HG03095 (cell line): ENCODE results near the gene GTF3C5.
"Not testable (repeated sequence)": the region's sequence is repeated elsewhere in the genome, so short reads cannot be mapped to it uniquely, and the experiment has no call there.

Experiments used
- ATAC-seq: cut with Tn5 transposase; IDR thresholded peaks from one replicate; pipeline ENCODE4 v1.9.1; 2021; ENCODE audit warnings: moderate library complexity; ENCODE audit not compliant: unreplicated experiment

The GTF3C5 gene

GRCh38 chr9:133027134-133027533 is 3.7 kb upstream of the GTF3C5 start:
- ATAC-seq = no peak

GRCh38 chr9:133028221-133028620 is 2.6 kb upstream of the GTF3C5 start:
- ATAC-seq = no peak

GRCh38 chr9:133029994-133030316 is 842 bp upstream of the GTF3C5 start:
- ATAC-seq = peak; percentile 7

- ATAC-seq = no peak
Observed at GRCh38 chr9:133031130-133031422, 279 bp downstream of the GTF3C5 start.

DNA sequence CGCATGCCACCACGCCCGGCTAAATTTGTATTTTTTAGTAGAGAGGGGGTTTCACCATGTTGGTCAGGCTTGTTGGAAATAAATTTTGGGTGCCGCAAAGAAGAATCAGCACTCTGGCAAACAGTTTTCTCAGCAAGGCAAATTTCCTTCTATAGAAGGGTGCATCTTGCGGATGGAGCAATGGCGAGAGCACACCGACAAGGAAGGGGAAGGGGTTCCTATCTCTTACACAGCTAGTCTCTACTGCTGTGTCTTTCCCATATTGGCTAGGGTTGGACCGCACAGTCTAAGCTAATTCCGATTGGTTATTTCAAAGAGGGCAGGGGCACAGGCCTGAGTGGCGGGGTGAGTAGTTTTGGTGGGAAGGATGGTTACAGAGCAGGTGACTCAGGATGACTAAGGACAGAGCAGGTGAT is 707 bp downstream of the GTF3C5 start:
- no peak for ATAC-seq

DNA sequence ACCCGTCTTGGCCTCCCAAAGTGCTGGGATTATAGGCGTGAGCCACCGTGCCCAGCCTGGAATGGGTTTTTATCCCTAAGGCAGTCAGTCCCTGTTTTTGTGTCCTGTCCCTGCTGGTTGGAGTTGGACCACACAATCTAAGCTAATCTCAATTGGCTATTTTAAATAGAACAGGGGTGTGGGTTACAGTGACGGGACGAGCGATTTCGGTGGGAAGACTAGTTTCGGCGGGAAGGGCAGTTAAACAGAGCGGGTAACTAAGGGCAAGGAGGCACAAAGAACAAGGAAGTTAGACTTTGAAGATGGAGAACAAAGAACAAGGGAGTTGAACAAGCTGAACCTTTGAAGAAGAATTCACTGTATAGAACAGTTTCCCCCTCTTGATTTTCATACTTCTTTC is 1.4 kb downstream of the GTF3C5 start:
- no peak for ATAC-seq

GRCh38 chr9:133035669-133036068 is 4.9 kb downstream of the GTF3C5 start:
- ATAC-seq = no peak

GRCh38 chr9:133037775-133038515 is 7.1 kb downstream of the GTF3C5 start:
- ATAC-seq = no peak

GRCh38 chr9:133040892-133041479 is 10.2 kb downstream of the GTF3C5 start:
- not testable (repeated sequence) for ATAC-seq

DNA sequence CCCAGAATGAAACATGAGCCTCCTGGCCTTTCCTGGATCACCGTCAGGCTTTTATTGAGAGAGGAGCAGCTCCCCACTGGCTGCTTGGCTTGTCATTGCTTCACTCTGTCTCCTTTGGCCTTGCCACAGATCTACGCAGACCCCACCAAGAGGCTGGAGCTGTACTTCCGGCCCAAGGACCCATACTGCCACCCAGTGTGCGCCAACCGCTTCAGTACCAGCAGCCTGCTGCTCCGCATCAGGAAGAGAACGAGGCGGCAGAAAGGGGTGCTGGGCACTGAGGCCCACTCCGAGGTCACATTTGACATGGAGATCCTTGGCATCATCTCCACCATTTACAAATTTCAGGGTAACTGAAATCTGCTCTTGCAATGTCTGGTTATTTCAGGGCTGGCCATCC is 11.2 kb downstream of the GTF3C5 start:
- ATAC-seq = no peak

GRCh38 chr9:133042676-133043075 is 11.9 kb downstream of the GTF3C5 start:
- ATAC-seq = no peak

DNA sequence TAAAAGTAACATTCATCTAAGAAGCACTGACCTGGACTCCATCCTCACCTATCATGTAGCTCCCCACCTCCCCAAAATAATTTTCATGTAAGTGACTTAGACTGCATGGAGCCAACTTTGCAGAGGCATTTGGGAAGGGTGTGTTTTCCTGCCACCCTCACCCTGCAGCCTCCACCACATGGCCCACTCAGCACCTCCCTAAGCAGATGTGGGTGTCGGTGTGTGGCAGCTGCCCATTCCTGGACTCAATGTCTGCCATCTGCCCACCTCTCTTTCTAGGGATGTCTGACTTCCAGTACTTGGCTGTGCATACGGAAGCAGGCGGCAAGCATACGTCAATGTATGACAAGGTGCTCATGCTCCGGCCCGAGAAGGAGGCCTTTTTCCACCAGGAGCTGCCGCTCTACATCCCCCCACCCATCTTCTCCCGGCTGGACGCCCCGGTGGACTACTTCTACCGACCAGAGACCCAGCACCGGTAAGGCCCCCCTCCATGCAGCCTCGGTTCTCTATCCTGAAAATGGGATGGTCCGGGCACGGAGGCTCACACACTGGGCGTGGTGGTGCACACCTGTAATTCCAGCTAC is 12.7 kb downstream of the GTF3C5 start:
- ATAC-seq = no peak

- ATAC-seq = no peak
Observed at GRCh38 chr9:133044125-133044524, 13.3 kb downstream of the GTF3C5 start.

- no peak for ATAC-seq
Observed at GRCh38 chr9:133044661-133045060, 13.9 kb downstream of the GTF3C5 start.

DNA sequence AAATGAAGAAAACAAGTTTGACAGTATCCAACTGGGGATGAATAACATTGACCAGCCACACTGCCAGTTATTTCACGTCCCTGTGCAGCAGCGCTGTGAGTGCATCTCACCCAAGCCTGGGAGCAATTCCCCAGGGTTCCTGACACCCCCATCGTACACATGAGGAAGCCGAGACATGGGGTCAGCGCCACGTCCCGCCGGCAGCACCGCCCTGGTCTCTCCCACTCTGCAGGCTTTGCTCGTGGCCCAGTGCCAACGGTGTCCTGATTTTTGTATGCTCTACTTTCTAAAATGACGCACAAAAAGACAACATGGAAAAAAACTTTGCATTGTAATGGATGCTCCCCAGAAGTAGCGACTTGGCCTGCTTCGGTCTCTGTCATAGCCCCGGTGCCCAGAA is 14.3 kb downstream of the GTF3C5 start:
- no peak for ATAC-seq

GRCh38 chr9:133046196-133046899 is 15.6 kb downstream of the GTF3C5 start:
- no peak for ATAC-seq

GRCh38 chr9:133046900-133047295 is 16.1 kb downstream of the GTF3C5 start:
- ATAC-seq = no peak

DNA sequence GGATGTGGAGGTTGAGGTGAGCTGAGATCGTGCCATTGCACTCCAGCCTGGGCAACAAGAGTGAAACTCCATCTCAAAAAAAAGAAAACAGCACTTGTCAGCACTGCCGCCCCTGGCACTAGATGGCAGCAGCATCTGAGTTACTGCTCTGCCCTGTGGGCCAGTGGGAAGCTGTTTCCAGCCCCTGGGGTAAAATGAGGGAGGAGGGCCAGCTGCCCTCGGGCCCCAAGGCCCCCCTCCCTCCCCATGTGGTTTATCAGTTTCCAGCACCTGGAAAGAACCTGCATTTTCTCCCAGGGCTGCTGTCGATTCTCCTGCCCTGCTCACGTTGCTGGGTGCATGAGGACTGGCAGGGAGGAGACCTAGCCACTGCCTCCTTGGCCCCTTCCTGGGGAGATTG is 17.8 kb downstream of the GTF3C5 start:
- ATAC-seq = no peak

- no peak for ATAC-seq
Observed at GRCh38 chr9:133049043-133049442, 18.2 kb downstream of the GTF3C5 start.

DNA sequence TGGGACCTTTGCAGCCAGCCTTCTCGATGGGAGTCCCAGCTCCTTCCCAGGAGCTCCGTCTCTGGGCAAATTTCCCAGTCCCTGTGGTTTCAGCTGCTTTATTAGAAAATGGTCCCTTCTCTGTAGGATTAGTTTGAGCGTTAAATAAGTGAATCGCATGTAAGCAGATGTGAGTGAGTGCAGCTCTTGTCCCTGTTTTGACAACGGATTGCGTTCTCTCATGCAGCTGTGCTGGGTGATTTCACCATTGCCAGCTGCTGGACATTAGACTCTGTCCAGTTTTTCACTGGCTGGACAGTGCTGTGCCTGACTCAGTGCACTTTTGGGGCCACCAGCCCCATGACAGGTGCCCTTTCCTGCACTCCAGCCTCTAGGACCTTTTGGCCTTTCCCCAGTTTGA is 19.3 kb downstream of the GTF3C5 start:
- no peak for ATAC-seq

GRCh38 chr9:133050781-133051180 is 20.0 kb downstream of the GTF3C5 start:
- ATAC-seq = no peak

DNA sequence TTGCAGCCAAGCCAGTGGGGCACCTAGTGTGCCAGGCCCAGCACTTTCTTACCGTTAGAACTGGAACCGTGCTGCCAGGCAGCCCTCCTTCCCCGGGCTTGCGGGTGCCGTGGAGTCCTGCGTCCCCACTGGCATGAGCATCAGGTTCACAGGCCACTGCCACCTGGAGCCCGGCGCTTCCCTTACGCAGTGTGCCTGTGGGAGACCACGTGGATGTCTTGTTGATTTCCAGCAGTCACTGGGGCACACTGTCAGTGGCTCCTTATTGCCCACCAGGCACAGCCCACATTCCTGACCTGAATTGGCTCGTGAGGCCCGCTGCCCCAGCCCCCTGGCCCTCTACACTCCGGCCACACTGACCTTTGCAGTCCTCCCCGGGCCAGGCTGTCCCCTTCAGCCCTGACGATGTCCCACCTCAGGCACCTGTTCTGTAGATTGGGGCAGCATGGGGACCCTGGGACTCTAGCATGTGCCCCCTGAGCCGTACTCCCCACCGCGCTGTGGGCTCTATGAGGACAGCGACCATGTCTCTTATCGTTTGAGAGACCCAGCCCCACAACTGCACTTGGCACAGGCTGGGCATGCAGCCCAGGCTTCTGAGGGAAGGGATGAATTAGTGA is 20.6 kb downstream of the GTF3C5 start:
- ATAC-seq = no peak
